CD4-positive, alpha-beta T cell treated with Interleukin-15 for 1 hour (primary cell): Measurements from ENCODE around the gene FRMD1.

Experiments used
- DNase-seq: peaks from one replicate; pipeline ENCODE4 v3.0.0-alpha.2; 2020

The FRMD1 gene

GRCh38 chr6:168075216-168075615 lies 3.8 kb downstream of the FRMD1 start:
- DNase-seq, result no peak

GRCh38 chr6:168073937-168074730 lies 4.9 kb downstream of the FRMD1 start:
- DNase-seq, result no peak

GRCh38 chr6:168072730-168073129 lies 6.3 kb downstream of the FRMD1 start:
- no peak for DNase-seq

- DNase-seq, result no peak
Observed at GRCh38 chr6:168072261-168072660, 6.8 kb downstream of the FRMD1 start.

- DNase-seq, result no peak
Observed at GRCh38 chr6:168071620-168072019, 7.4 kb downstream of the FRMD1 start.

GRCh38 chr6:168070804-168071203 lies 8.2 kb downstream of the FRMD1 start:
- DNase-seq, result no peak

DNA sequence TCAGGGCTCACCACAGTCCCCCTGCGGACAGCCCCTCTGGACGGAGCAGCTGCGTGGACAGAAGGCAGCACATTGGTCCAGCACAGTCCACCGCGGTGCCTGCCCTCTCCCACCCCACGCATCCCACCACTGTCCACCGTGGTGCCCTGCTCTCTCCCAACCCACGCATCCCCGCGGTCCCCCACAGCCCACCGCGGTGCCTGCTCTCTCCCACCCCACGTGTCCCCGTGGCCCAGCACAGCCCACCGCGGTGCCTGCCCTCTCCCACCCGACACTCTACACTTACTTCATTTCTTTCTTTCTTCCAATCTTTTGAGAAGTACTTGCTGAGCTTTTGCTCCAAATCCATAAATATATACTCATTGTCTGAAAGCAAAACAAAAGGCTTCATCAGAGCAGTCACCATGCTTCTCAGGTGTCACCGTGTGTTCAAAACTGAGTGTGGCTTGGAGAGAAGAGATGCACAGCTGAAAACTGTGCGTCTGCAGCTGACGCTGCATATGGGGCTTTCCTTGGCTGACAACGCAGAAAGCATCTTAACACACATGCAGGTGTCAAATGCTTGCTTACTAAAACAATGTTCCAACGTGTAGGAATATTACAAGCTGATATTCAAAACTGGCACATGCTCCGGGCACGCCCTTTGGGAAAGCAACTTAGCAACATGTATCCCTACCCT lies 11.8 kb downstream of the FRMD1 start:
- DNase-seq, result no peak

GRCh38 chr6:168064226-168064807 lies 14.7 kb downstream of the FRMD1 start:
- DNase-seq, result no peak

GRCh38 chr6:168063431-168063830 lies 15.6 kb downstream of the FRMD1 start:
- no peak for DNase-seq

DNA sequence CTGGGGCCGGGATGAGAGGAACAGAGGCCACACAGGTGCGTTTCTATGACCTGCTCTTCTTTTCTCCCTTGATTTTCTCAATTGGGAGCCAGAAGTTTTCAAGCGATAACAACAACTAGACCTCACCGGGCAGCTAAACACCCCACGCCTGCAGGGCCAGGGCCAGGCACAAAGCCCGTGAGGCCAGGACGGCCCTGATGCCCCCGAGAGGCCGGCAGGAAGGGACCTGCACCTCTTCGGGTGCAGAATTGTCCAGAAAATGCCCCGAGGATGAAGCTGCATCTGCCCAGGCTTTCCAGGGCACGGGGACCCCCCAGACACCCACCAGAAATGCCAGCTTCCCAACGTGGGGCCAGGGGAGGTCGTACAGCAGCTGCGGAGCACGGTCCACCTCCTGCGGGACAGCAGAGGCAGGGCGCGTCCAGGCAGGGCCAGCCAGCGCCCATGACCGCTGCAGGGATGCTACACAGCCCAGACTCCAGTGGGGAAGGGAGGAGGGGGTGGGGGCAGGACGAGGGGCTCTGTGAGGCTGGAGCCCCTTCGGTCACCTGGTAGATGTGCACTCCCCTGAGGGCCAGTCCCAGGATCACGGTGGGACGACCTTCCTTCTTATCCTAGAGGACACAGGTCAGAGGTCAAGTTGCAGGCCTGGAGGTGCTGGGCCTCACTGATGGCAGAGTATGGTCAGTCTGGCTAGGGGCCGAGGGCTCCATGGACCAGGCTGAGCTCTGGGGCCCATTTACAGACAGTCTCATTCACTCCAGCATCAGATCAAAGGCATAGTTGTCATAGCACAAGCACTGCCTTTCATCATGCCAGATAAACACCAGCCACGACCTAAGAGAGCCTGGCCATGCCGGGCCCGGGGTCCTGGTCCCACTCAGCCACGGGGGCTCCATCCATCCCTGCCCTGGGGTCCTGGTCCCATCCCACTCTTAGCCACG lies 16.4 kb downstream of the FRMD1 start:
- no peak for DNase-seq

GRCh38 chr6:168061269-168062210 lies 17.5 kb downstream of the FRMD1 start:
- DNase-seq, result no peak

GRCh38 chr6:168060521-168060931 lies 18.5 kb downstream of the FRMD1 start:
- no peak for DNase-seq

DNA sequence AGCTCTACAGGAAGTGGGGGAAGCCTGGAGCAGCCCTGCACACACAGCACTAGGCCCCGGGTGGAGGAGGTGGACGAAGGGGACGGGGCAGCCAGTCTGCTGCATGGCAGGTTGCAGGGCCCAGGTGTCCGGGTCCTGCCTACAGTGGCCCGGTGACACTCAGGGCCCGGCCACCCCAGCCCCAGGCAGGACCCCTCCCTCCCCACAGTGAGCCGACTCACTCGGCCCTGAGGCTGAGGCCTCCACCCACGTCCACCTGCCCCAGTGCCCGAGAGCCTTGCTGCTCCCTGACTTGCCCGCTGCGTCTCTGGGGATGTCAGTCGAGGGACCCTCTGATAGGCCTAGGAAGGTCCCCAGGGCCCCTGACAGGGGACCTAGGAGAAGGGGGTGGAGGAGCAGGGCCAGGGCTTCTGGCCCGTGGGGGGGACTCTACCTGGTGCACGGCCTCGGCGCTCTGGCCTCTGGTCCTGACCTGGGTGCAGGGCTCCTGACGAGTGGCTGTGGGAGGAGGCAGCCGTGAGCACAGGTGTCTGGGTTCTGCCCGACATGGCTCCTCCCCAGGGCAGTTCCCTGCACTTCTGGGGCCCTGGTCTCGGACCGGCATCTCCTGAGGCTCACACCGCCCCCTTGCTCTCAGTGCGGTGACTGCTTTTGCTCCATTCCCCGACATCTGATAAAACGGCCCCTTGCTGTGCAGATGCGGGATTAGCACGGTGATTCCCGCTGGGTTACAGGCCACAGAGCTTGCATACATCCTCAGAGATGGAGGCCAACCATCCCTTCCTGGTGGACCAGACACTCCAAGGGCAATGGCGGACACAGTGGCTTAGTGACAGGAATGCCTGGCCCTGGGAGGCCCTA lies 20.1 kb downstream of the FRMD1 start:
- no peak for DNase-seq

DNA sequence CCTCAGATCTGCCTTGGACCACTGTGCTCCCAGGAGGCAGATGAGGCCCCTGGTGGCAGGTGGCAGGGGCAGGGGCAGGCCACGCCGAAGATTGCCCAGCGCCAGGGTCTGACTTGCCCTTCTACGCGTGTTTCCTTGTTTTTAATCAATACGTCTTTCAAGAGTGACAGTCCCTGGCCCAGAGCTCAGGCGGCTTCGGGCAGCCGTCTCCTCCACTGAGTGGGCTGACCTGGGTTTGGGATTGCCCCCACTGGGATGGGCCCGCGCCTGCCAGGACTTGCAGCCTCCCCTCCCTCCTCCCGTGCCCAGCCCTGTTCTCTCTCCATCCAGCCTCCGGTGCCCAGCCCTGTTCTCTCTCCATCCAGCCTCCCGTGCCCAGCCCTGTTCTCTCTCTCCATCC lies 21.2 kb downstream of the FRMD1 start:
- DNase-seq, result no peak

DNA sequence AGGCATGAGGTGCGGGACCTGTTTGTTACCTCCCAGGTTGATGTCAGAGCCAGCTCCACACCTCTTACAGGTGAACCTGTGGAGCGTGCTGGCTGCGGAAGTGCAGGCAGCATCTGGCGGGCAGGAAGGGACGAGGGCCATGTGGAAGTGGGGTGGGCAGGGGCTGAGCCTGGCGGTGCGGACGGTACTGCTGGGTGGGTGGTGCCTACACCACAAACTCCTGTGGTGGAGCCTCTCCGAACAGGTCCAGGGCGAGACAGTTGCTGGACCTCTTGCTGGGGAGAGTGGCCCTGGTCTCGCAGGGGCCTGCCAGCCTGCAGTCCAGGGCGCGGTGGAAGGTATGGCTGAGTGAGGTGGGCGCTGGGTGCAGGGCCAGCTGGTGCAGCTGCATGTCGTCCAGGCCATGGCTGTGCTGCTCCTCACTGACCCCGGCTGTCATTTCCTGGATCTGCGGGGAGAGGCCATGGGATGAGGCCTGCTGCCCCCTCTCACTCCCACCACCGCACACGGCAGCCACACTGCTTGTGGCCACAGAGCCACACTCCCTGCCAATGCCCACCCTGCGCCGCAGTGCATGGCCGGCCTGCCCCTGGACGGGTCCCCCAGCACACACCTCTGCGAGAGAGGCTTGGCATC lies 22.0 kb downstream of the FRMD1 start:
- DNase-seq, result no peak

DNA sequence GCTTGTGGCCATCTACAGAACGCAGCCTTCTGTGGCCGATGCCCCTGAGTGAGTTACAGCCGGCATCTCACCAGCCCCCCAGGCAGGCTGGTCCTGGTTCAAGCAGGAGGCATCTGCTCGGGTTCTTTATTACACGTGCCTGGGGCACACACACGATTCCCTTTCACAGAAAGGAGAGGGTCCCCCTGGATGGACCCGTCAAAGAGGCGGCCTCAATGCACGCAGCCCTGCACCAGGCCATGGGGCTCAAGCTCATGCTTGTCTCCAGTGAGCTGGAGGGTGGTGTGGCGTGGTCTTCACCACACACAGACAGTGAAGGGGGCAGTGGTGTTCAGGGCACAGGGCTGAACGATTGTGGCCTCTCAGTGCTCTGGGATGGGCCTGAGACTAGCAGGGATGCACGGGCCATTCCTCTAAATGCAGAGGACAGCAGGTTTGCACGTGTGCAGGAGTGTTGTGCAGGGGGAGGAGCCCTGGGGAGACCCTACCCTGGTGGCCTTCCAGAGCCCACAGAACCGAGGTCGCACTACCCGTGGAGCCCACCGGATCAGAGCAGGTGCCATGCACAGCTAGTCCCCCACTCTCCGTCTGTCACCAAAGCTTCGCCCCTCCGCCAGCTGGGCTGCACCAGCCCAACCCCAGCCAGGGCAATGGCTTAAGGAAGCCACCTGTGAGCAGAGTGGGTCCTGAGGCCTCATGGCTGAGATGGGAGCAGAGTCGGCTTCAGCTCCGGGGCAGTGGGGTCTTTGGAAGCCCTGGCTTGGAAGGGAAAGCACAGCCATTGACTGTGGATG lies 23.1 kb downstream of the FRMD1 start:
- DNase-seq, result no peak

DNA sequence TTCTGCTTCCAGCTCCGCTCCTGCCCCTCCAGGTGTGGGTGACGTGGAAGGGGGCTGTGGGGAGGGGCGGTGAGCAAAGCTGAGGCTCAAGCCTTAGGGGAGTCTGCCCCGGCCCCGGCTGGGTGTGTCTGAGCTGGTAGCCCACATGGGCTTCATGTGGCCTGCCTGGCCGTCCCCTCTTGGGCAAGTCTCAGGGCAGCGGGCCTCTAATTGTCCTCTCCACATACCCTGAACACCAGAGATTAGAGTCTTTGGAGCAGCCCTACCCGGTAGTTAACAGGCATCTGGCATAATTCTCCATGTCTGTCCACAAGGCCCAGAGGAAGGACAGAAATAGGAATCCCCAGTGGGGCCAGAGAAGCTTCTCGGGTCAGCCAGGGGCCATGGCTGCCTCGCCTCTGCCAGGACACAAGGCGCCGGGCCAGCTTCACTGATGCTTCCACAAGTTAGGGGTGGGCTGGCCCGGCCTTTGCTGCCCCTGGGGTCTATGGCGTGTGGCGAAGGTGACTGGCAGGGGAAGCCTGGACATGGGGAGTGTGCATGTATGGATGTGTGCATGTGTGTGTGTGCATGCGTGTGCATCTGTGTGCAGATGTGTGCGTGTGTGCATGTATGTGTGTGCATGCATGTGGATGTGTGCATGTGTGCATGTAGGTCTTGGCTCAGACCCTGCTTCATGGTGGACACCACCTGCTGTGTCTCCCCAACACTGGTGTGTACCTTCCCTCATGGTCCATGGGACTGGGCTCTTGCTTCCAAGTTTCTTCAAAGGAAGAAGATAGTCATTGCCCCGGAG lies 24.0 kb downstream of the FRMD1 start:
- no peak for DNase-seq

- DNase-seq, result no peak
Observed at GRCh38 chr6:168053957-168054471, 25.0 kb downstream of the FRMD1 start.
